MG63 (cell line): ENCODE results near the gene GNG7. TPM values are rescaled to one million over a fixed set of nuclear protein-coding genes. Genes with fewer than 3 reads are reported as not detected.
A peak's percentile ranks its signal among the peaks of the same experiment; 100 is the strongest.
"Not testable (repeated sequence)": the region's sequence is repeated elsewhere in the genome, so short reads cannot be mapped to it uniquely, and the experiment has no call there.

Source experiments
- DNase-seq: peaks from one replicate; pipeline ENCODE4 v3.0.0-alpha.2; 2020
- H3K27me3 ChIP-seq: fragments of 250-450 bp; sonication (Bioruptor Pico); 2 replicates; pipeline ENCODE4 v1.5.1; 2020; ENCODE audit warnings: mild to moderate bottlenecking, moderate library complexity
- H3K36me3 ChIP-seq: fragments of 250-450 bp; sonication (Bioruptor Pico); 2 replicates; pipeline ENCODE4 v1.5.1; 2020; ENCODE audit warnings: mild to moderate bottlenecking, moderate library complexity
- H3K4me3 ChIP-seq: fragments of 250-450 bp; sonication (Bioruptor Pico); 2 replicates; pipeline ENCODE4 v1.5.1; 2020; ENCODE audit warnings: mild to moderate bottlenecking, moderate library complexity
- H3K9me3 ChIP-seq: fragments of 250-450 bp; sonication (Bioruptor Pico); 2 replicates; pipeline ENCODE4 v1.5.1; 2020; ENCODE audit warnings: mild to moderate bottlenecking, moderate library complexity
- total RNA-seq: library from RNA; depleted of rRNA; stranded (reverse); fragments of >200 nt; shearing (Covaris generic); gene quantifications from 2 replicates; pipeline ENCODE4 v1.2.3, GENCODE V29; 2014; ENCODE audit warnings: low replicate concordance

Gene GNG7
- total RNA-seq, 1 experiment from 2014 or later = 0.20 TPM

DNA sequence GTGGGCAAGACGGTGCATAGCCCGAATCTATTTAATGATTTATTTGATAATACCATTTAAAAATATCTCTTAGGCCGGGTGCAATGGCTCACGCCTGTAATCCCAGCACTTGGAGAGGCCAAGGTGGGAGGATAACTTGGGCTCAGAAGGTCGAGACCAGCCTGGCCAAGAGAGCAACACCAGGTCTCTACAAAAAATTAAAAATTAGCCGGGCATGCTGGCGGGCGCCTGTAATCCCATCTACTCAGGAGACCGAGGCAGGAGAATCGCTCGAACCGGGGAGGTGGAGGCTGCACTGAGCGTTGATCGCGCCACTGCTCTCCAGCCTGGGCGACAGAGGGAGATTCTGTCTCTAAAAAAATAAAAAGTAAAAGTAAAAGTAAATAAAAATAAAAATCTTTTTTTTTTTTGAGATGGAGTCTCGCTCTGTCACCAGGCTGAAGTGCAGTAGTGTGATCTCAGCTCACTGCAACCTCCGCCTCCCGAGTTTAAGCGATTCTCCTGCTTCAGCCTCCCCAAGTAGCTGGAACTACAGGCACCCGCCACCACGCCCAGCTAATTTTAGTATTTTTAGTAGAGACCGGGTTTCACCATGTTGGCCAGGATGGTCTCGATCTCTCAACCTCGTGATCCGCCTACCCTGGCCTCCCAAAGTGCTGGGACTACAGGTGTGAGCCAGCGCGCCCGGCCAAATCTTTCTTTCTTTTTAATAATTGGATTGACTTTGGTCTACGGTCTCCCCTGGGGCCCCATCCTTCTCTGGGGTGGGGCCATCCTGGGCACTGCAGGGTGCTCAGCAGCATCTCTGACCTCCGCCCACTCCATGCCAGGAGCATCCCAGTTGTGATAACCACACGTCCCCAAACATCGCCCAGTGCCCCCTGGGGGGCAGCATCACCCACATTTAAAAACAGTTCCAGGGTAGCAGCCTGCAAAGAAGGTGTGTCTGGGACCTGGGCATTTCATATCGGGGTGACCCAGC lies 90.7 kb downstream of the GNG7 start:
- H3K36me3 ChIP-seq = no peaks in the 10 kb centered on the region
- no peak overlapping the region for H3K4me3 ChIP-seq
- no peak for DNase-seq
- no peaks in the 10 kb centered on the region for H3K9me3 ChIP-seq
- no peaks in the 10 kb centered on the region for H3K27me3 ChIP-seq

DNA sequence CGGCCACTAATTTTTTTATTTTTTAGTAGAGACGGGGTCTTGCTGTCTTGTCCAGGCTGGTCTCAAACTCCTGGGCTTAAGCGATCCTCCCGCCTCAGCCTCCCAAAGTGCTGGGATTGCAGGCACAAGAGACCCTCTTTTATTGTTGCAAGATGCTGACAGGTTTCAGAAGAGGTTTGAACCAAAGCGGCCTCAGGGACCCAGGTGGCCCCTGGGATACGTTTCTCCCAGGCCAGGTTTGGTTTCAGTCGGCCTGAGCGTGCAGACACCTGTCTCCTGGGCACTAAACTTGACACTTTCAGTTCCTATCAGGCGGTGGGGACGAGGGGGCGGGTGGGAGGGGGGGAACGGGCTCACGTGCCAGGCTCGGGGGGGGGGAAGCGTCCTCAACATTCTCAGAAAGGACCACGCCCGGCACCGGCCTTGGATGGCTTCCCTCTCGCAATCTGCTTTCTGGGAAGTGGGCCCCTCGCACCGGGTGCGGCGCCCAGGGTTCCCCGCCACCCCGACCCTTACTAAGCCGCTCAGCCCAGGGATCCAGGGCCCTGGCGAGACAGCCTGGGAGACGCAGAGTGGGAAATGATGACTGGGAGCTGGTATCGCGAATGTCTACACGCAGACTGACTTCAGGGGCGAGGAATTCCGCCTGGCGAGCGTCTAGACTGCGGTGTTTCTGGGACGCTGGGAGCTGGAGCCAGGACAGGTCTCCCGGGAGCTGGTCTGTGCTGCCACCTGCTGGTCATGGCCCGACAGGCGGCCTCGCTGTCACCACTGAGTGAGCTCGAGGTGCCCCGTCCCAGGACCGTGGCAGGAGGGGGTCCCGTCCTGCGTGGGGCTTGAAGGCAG lies 91.6 kb downstream of the GNG7 start:
- peak; percentile 88 for DNase-seq
- Histone ChIP-seq H3K36me3 (no peaks in the 10 kb centered on the region), H3K4me3 (peak overlapping the region; percentile 26; the same call in 1 of the 2 replicates), H3K9me3 (no peaks in the 10 kb centered on the region), H3K27me3 (no peaks in the 10 kb centered on the region)

DNA sequence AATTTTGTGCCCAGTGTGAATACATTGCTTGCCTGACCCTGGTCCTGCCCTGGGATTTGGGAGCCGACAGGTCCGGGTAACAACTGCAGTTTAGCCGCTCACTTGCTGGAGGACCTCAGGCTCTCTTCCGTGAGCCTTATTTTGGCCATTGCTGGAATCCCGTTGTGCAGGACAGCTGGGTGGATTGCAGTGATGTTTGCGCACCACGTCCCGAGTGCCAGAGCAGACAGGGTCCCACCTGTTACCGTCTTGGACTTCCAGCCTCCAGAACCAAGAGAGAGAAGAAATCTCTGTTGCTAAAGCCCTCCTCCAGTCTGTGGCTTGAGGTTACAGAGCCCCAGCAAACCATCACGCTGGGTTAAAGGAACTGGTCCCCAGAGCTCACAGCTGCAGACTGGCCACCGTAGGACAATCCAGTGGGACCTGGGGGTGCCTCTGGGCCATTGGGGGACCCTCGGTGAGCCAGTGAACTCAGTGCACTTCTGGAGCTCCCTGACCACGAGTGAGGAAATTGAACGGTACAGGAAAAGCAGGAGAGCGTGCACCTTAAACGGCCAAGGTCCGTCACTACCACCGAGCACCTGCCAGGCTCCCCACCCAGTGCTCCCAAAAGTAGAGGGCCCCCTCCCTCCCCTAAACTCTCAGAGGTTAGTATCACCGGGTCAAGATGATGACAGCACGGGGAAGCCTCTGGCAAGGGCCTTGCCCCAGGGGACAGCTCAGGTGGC lies 92.9 kb downstream of the GNG7 start:
- H3K36me3 ChIP-seq = no peaks in the 10 kb centered on the region
- H3K9me3 ChIP-seq = no peaks in the 10 kb centered on the region
- DNase-seq = no peak
- H3K4me3 ChIP-seq = no peak overlapping the region
- no peaks in the 10 kb centered on the region for H3K27me3 ChIP-seq

DNA sequence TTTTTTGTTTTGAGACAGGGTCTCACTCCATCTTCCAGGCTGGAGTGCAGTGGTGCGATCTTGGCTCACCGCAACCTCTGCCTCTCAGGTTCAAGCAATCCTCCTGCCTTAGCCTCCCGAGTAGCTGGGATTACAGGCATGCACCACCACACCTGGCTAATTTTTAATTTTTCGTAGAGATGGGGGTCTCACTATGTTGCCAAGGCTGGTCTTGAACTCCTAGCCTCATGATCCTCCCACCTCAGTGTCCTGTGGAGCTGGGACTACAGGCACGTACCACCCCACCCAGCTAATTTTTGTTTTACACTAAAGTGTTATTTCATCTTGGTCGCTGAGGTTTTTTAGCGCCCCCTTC lies 93.5 kb downstream of the GNG7 start:
- DNase-seq, H3K27me3 ChIP-seq, H3K9me3 ChIP-seq, H3K36me3 ChIP-seq, H3K4me3 ChIP-seq: not testable (repeated sequence)

- H3K36me3 ChIP-seq = no peaks in the 10 kb centered on the region
- H3K4me3 ChIP-seq = no peak overlapping the region
- no peak for DNase-seq
- no peaks in the 10 kb centered on the region for H3K27me3 ChIP-seq
- H3K9me3 ChIP-seq = no peaks in the 10 kb centered on the region
Measured at GRCh38 chr19:2608602-2608922, 93.9 kb downstream of the GNG7 start.

DNA sequence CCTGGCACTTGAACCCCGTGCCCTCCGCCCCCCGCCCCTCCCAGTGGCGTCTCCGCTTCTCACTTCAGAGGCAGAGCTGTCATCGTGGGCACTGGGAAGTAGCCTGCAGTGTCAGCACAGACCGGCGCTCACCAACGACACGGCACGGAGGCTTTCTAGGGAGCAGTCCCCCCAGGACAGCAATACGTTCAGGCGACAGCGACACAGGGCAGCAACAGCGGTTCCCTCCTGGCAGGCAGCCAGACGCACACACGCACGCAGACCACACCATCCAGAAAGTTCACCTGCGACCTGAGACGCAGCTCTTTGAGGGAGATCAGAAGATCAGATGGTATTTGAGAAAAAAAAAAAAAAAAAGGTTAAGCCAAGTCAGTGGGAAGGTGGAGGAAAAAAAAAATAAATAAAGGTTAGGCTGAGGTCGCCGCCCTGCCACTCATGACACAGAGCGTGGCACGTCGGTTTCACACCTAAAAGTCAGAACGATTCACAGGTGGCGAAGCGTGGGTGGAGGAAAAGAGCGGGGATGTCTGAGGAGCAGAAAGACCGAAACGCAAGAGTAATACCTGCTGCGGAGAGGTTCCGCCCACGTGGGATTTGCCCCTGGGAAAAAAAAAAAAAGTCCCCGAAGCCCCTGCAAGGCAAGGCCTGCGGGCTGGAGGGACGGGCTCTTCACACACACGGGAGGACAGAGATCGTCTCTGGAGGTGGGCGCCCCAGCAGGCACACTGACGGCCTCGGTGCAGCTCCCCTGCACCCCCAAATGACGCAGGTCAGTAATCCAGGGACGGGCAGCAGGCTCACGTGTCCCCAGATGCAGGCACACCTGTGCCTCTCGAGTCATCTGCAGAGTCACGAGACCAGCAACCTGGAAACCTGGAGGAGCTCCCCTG lies 94.5 kb downstream of the GNG7 start:
- Histone ChIP-seq H3K4me3 (no peak overlapping the region), H3K9me3 (no peaks in the 10 kb centered on the region)

GRCh38 chr19:2606774-2607173 lies 95.7 kb downstream of the GNG7 start:
- H3K36me3 ChIP-seq, H3K9me3 ChIP-seq, DNase-seq, H3K4me3 ChIP-seq, H3K27me3 ChIP-seq: not testable (repeated sequence)

More for the DNA sequence above, 94.5 kb downstream of the GNG7 start:
- DNase-seq = no peak
- Histone ChIP-seq H3K27me3 (no peaks in the 10 kb centered on the region), H3K36me3 (no peaks in the 10 kb centered on the region)

- DNase-seq = peak; percentile 22
- not testable (repeated sequence) for H3K9me3 ChIP-seq, H3K27me3 ChIP-seq, H3K36me3 ChIP-seq, H3K4me3 ChIP-seq
Measured at GRCh38 chr19:2605889-2606288, 96.6 kb downstream of the GNG7 start.

DNA sequence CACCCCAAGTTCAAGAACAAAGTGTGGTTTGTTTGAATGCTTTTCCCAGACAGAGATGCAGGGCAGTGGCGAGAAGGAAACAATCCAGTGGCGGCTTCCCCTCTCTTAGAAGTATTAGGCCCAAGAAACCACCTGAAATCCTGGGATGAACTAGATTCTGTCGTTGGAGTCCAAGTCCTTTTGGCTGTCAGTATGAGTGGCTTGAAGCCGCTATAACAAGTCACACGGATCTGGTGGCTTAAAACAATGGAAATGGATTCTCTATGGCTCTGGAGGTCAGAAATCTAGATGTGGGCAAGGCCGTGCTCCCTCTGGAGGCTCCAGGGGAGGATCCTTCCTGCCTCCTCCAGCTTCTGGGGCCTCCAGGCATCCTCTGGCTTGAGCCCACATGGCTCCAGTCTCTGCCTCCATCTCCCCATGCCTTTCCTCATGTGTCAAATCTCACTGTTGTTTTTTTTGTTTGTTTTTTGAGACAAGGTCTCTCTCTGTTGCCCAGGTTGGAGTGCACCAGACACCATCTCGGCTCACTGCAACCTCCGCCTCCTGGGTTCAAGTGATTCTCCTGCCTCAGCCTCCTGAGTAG lies 97.7 kb downstream of the GNG7 start:
- H3K9me3 ChIP-seq = no peaks in the 10 kb centered on the region
- no peaks in the 10 kb centered on the region for H3K36me3 ChIP-seq
- no peak for DNase-seq
- H3K27me3 ChIP-seq = no peaks in the 10 kb centered on the region
- H3K4me3 ChIP-seq = no peak overlapping the region

DNA sequence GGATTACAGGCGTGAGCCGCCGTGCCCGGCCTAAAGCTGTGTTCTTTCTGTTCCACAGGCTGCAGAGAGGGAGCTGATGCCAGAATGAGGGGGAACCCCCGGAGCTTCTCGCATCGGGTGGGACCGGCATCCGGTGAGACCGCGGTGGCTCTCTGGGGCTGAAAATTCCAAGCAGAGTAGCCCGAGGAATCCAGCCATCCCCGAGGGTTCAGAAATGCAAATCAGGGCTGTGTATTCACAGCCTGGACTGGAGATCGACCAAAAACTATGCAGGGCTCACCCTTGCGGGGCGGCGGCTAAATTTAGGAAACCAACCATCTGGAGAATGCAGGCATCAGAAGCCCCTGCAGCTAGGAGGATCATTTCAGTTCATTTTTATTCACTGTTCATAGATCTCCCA lies 99.2 kb downstream of the GNG7 start:
- H3K36me3 ChIP-seq = no peaks in the 10 kb centered on the region
- H3K4me3 ChIP-seq = peak overlapping the region; percentile 17
- peak; percentile 49 for DNase-seq
- H3K27me3 ChIP-seq = no peaks in the 10 kb centered on the region
- no peaks in the 10 kb centered on the region for H3K9me3 ChIP-seq

- Histone ChIP-seq H3K9me3 (no peaks in the 10 kb centered on the region), H3K36me3 (no peaks in the 10 kb centered on the region), H3K4me3 (peak overlapping the region; percentile 17), H3K27me3 (no peaks in the 10 kb centered on the region)
- peak; percentile 92 for DNase-seq
Measured at GRCh38 chr19:2602391-2603181, 99.9 kb downstream of the GNG7 start.

DNA sequence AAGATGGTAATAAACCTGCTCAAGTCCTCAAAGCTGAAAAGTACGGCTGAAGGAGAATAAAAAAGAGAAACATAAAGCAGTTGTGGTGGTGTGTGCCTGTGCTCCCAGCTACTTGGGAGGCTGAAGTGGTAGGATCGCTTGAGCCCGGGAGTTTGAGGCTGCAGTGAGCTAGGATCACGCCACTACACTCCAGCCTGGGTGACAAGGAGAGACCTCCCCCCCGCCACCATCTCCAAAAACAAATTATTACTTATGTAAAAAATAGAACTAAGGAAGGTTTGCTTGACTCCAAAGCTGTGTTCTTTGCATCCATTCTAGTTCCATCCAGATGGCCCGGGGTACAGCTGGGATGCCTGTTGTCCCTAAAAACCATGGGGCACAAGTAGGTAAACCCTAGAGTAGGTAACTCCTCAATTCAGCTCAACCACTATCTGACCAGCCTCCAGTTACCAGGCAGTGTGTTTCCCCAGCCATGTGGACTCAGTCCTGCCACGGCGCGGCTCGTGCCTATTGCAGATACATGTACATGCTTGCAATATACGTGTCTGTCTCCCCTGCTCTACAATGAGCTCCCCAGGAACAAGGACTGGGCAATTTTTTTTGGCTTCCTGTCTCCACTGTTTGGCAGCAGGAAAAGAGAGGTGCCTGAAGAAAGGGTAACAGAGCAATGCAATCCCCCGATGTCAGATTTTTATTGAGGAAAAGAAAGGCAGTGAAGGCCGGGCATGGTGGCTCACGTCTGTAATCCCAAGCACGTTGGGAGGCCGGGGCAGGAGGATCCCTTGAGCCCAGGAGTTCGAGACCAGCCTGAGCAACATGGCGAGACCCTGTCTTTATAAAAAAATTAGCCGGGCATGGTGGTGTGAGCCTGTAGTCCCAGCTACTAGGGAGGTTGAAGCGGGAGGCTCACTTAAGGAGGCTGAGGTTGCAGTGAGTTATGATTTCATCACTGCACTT lies 101.3 kb downstream of the GNG7 start:
- Histone ChIP-seq H3K36me3 (no peaks in the 10 kb centered on the region), H3K27me3 (no peaks in the 10 kb centered on the region), H3K9me3 (no peaks in the 10 kb centered on the region), H3K4me3 (no peak overlapping the region)
- DNase-seq = no peak

DNA sequence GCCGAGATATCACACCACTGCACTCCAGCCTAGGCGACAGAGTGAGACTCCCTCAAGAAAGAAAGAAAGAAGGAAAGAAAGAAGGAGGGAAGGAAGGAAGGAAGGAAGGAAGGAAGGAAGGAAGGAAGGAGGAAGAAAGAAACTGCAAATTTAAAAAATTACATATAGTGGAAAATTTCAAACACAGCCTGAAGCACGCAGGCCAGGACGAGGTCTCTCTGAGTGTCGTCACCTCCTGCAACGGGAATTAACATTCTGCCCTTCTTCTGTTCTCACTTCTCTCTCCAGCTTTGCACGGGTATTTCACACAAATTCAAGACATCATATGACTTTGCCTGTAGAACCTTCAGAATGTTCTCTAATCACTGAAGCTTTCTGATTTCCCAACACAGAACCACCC lies 108.2 kb downstream of the GNG7 start:
- no peaks in the 10 kb centered on the region for H3K9me3 ChIP-seq
- no peaks in the 10 kb centered on the region for H3K27me3 ChIP-seq
- no peaks in the 10 kb centered on the region for H3K36me3 ChIP-seq
- no peak overlapping the region for H3K4me3 ChIP-seq
- DNase-seq = no peak

- DNase-seq = no peak
Measured at GRCh38 chr19:2592824-2593223, 109.7 kb downstream of the GNG7 start.

More at GRCh38 chr19:2592824-2593223, 109.7 kb downstream of the GNG7 start:
- H3K36me3 ChIP-seq = no peaks in the 10 kb centered on the region
- no peaks in the 10 kb centered on the region for H3K27me3 ChIP-seq
- no peaks in the 10 kb centered on the region for H3K9me3 ChIP-seq
- H3K4me3 ChIP-seq = no peak overlapping the region
